PC-3 (cell line): ENCODE measurements around the gene TULP3. TPM values are rescaled to one million over a fixed set of nuclear protein-coding genes. Genes with fewer than 3 reads are reported as not detected.

Source experiments
- ATAC-seq: fragments of 200-7000 bp; cut with Tn5 transposase; 2 replicates; pipeline ENCODE4 v1.9.1; 2020; ENCODE audit warnings: mild to moderate bottlenecking, moderate library complexity
- BruUV-seq: library from RNA; stranded (reverse); fragments of 400-500 nt; replicated peaks from 2 replicates; lab custom pipeline; 2021; lab: Mats Ljungman, UMichigan
- CTCF ChIA-PET: fragments of 300-600 bp; sonication (Branson Sonifier 250); formaldehyde crosslinking; loops from one replicate; lab custom pipeline; 2022; ENCODE audit warnings: antibody characterized with exemption; lab: Charles Lee
- POLR2A ChIA-PET: fragments of 300-600 bp; sonication (Branson Sonifier 250); formaldehyde crosslinking; loops from one replicate; lab custom pipeline; 2022; ENCODE audit warnings: antibody characterized with exemption; ENCODE audit not compliant: unreplicated experiment; lab: Charles Lee
- DNase-seq: peaks from one replicate; pipeline ENCODE4 v3.0.0-alpha.2; 2015
- H2AFZ ChIP-seq: fragments of 300-600 bp; sonication (generic); 2 replicates; pipeline ENCODE4 v1.6.0; 2016; ENCODE audit warnings: antibody characterized with exemption, low read length
- H3F3A ChIP-seq: fragments of 300-600 bp; sonication (generic); one replicate; pipeline ENCODE4 v1.6.0; 2017; ENCODE audit warnings: antibody characterized with exemption, low read length, control low read depth, mild to moderate bottlenecking; ENCODE audit not compliant: unreplicated experiment
- H3K27ac ChIP-seq: fragments of 300-600 bp; sonication (generic); 2 replicates; pipeline ENCODE4 v1.5.1; 2016; ENCODE audit warnings: mild to moderate bottlenecking, low read length
- H3K27me3 ChIP-seq: fragments of 300-600 bp; sonication (generic); 2 replicates; pipeline ENCODE4 v1.6.1; 2016; ENCODE audit warnings: low read length, mixed read lengths
- H3K36me3 ChIP-seq: fragments of 300-600 bp; sonication (generic); 2 replicates; pipeline ENCODE4 v1.6.1; 2016; ENCODE audit warnings: low read depth, mixed run types, low read length, mixed read lengths
- H3K4me1 ChIP-seq: fragments of 300-600 bp; sonication (generic); 2 replicates; pipeline ENCODE4 v1.5.1; 2016; ENCODE audit warnings: low read length; ENCODE audit not compliant: insufficient read depth
- H3K4me2 ChIP-seq: fragments of 300-600 bp; sonication (generic); 2 replicates; pipeline ENCODE4 v1.6.0; 2016; ENCODE audit warnings: low read length
- H3K4me3 ChIP-seq: fragments of 300-600 bp; sonication (generic); 2 replicates; pipeline ENCODE4 v1.5.1; 2016; ENCODE audit warnings: mild to moderate bottlenecking, low read length, mixed read lengths
- H3K79me2 ChIP-seq: fragments of 300-600 bp; sonication (generic); 2 replicates; pipeline ENCODE4 v1.6.1; 2017; ENCODE audit warnings: low read length, mixed read lengths
- H3K9ac ChIP-seq: fragments of 300-600 bp; sonication (generic); 2 replicates; pipeline ENCODE4 v1.6.0; 2016; ENCODE audit warnings: mild to moderate bottlenecking, low read length
- H3K9me2 ChIP-seq: fragments of 300-600 bp; sonication (generic); replicated peaks from 2 replicates; pipeline ENCODE4 v1.6.1; 2016; ENCODE audit warnings: mixed run types, low read length, mixed read lengths
- H3K9me3 ChIP-seq: fragments of 300-600 bp; sonication (generic); 2 replicates; pipeline ENCODE4 v1.6.1; 2016; ENCODE audit warnings: low read length, mixed read lengths
- H4K20me1 ChIP-seq: fragments of 300-600 bp; sonication (generic); 2 replicates; pipeline ENCODE4 v1.6.1; 2016; ENCODE audit warnings: low read length, mixed read lengths
- EZH2 ChIP-seq: fragments of 300-600 bp; sonication (generic); IDR thresholded peaks from one replicate; pipeline ENCODE4 v1.6.1; 2017; ENCODE audit warnings: antibody characterized with exemption, mild to moderate bottlenecking, low read length; ENCODE audit not compliant: unreplicated experiment
- EZH2phosphoT487 ChIP-seq: fragments of 300-600 bp; sonication (generic); IDR thresholded peaks from 2 replicates; pipeline ENCODE4 v1.6.1; 2018; ENCODE audit warnings: mild to moderate bottlenecking, antibody characterized with exemption, low read length, borderline replicate concordance
- intact Hi-C: fragments of 100-400 bp; cut with micrococcal nuclease; formaldehyde crosslinking; loops from 2 replicates; pipeline ENCODE4 v1.9.0; 2023
- total RNA-seq: library from RNA; depleted of rRNA; stranded (reverse); fragments of >200 nt; gene quantifications from 2 replicates; pipeline ENCODE4 v1.2.3, GENCODE V29; 2014
- TF ChIP-seq, protein P1 (sequence below): fragments of 300-600 bp; sonication (generic); conservative IDR thresholded peaks from 2 replicates; pipeline ENCODE4 v1.5.1; 2017; ENCODE audit warnings: antibody characterized with exemption, low read depth, mild to moderate bottlenecking, low read length

Gene TULP3
- total RNA-seq, 1 experiment from 2014 or later = 22.6 TPM

DNA sequence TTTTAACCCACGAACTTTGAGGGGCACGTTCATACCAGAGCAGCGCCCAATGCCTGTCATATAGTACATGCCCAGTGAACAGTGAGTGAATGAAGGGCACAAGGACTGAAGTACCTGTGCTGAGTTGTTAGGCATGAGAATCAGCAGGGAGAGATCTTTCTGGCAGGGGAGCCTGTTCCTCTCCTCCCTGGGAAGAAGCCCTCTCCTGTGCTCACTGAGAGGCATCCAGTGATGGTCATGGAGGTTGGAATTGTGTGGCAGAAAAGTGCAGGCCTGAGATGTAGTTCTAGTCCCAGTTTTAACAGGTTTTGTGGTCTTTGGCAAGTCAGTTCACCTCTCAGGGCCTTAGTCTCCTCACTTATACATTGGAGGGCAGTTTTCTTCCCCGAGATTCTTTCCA is 89.1 kb downstream of the TULP3 start:
- intact Hi-C loops = no loop called here

DNA sequence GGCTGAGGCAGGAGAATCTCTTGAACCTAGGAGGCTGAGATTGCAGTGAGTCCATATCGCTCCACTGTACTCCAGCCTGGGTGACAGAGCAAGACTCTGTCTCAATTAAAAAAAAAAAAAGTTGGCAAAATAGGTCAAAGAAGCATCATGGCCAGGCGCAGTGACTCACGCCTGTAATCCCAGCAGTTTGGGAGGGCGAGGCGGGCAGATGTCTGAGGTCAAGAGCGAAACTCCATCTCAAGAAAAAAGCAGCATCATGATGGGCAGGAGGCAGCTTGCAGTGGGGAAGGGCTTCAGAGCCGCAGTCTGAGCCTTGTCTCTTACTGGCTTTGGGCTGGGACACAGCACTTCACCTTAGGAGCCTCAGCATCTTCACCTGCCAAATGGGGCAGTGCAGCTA is 89.9 kb downstream of the TULP3 start:
- Histone ChIP-seq H3K9ac (no peak overlapping the region), H3K36me3 (no peaks in the 10 kb centered on the region), H3F3A (no peaks in the 10 kb centered on the region), H3K4me3 (no peak overlapping the region), H3K27ac (no peak overlapping the region), H3K4me1 (no peaks in the 10 kb centered on the region), H3K9me3 (no peaks in the 10 kb centered on the region), H3K27me3 (no peaks in the 10 kb centered on the region), H3K79me2 (no peaks in the 10 kb centered on the region), H3K4me2 (no peak overlapping the region), H3K9me2 (no peaks in the 10 kb centered on the region), H4K20me1 (no peaks in the 10 kb centered on the region), H2AFZ (no peak overlapping the region)
- CTCF ChIA-PET = no interaction called here
- POLR2A ChIA-PET = no interaction called here
- ATAC-seq (no peak), DNase-seq (no peak)
- no TSS peak for BruUV-seq
- TF ChIP-seq EZH2 (no peak), EZH2phosphoT487 (no peak)
- TF ChIP-seq, protein P1, sequence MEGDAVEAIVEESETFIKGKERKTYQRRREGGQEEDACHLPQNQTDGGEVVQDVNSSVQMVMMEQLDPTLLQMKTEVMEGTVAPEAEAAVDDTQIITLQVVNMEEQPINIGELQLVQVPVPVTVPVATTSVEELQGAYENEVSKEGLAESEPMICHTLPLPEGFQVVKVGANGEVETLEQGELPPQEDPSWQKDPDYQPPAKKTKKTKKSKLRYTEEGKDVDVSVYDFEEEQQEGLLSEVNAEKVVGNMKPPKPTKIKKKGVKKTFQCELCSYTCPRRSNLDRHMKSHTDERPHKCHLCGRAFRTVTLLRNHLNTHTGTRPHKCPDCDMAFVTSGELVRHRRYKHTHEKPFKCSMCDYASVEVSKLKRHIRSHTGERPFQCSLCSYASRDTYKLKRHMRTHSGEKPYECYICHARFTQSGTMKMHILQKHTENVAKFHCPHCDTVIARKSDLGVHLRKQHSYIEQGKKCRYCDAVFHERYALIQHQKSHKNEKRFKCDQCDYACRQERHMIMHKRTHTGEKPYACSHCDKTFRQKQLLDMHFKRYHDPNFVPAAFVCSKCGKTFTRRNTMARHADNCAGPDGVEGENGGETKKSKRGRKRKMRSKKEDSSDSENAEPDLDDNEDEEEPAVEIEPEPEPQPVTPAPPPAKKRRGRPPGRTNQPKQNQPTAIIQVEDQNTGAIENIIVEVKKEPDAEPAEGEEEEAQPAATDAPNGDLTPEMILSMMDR = no peak
- intact Hi-C loops = no loop called here

More for the DNA sequence above, 89.1 kb downstream of the TULP3 start:
- Histone ChIP-seq H3K9me3 (no peaks in the 10 kb centered on the region), H3K4me2 (no peak overlapping the region), H3K36me3 (no peaks in the 10 kb centered on the region), H3K27me3 (no peaks in the 10 kb centered on the region), H3F3A (no peaks in the 10 kb centered on the region), H3K4me3 (no peak overlapping the region), H3K9me2 (no peaks in the 10 kb centered on the region), H3K27ac (no peak overlapping the region), H3K4me1 (no peaks in the 10 kb centered on the region), H2AFZ (no peak overlapping the region), H3K9ac (no peak overlapping the region), H3K79me2 (no peaks in the 10 kb centered on the region), H4K20me1 (no peaks in the 10 kb centered on the region)
- no peak for DNase-seq
- CTCF ChIA-PET = no interaction called here
- BruUV-seq = no TSS peak
- no peak for TF ChIP-seq EZH2
- TF ChIP-seq EZH2phosphoT487 = no peak
- TF ChIP-seq, protein P1 = no peak
- no peak for ATAC-seq
- POLR2A ChIA-PET = no interaction called here

DNA sequence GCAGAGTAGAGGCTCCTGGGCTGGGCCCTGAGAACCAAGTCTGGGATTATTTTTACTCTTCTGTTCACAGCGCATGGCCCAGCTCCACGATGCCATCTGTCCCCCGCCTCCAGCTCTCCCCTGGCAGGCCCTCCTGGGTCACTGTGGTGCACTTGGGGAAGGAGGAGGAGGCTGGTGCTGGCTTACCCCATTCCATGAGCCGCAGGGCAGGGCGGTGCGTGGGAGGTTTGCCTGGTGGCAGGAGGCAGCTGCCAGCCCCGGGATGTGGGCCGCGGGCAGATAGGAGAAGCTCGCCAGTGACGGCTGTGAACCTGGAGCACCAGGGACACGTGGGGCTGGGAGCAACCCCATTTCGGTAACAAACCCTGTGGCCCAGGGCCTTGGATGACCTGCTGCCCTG is 91.7 kb downstream of the TULP3 start:
- intact Hi-C loops = no loop called here
- H3K9me2 ChIP-seq = no peaks in the 10 kb centered on the region
- DNase-seq = no peak
- BruUV-seq = no TSS peak
- no peak overlapping the region for H3K4me3 ChIP-seq
- TF ChIP-seq, protein P1 = no peak
- H2AFZ ChIP-seq = no peak overlapping the region
- H4K20me1 ChIP-seq = no peaks in the 10 kb centered on the region
- no peak for ATAC-seq
- ChIA-PET POLR2A (no interaction called here), CTCF (no interaction called here)
- H3K27me3 ChIP-seq = no peaks in the 10 kb centered on the region
- no peaks in the 10 kb centered on the region for H3K36me3 ChIP-seq
- no peaks in the 10 kb centered on the region for H3F3A ChIP-seq
- no peak overlapping the region for H3K27ac ChIP-seq
- H3K4me1 ChIP-seq = no peaks in the 10 kb centered on the region
- H3K9me3 ChIP-seq = no peaks in the 10 kb centered on the region
- no peak overlapping the region for H3K9ac ChIP-seq
- no peak overlapping the region for H3K4me2 ChIP-seq
- no peaks in the 10 kb centered on the region for H3K79me2 ChIP-seq
